HG03439 (cell line): ENCODE data around the gene PCNA.

Experiments used
- ATAC-seq: cut with Tn5 transposase; IDR thresholded peaks from one replicate; pipeline ENCODE4 v1.9.1; 2021; ENCODE audit warnings: mild to moderate bottlenecking, moderate library complexity; ENCODE audit not compliant: unreplicated experiment

The PCNA gene

DNA sequence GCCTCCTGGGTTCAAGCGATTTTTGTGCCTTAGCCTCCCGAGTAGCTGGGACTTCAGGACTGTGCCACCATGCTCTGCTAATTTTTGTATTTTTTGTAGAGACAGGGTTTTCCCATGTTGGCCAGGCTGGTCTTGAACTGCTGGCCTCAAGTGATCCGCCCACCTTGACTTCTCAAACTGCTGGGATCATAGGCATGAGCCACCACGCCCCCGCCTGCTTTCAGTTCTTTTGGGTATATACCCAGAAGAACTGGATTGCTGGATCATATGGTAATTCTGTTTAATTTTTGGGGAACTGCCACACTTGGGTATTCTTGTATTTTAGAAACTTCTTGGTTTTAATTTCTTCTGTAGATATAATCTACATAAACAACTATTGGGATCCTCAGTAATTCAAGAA lies 24.1 kb upstream of the PCNA start:
- ATAC-seq = no peak

DNA sequence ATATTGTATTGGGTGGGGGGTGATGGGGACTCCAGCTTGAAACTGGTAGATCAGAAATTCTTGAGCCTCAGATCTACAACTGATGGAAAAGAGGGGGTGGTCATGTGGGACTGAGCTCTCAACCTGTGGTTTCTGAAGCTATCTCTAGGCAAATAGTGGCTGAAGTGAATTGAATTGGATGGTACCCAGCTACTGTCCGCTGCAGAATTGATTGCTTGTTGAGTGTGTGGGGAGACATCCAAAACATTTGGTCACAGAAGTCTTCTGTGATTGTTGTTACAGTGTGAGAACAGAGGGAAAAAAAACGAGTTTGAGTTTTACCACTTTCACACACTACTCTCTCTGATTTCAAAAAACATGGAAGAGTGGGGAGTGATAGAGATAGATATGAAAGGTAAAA lies 21.9 kb upstream of the PCNA start:
- no peak for ATAC-seq

DNA sequence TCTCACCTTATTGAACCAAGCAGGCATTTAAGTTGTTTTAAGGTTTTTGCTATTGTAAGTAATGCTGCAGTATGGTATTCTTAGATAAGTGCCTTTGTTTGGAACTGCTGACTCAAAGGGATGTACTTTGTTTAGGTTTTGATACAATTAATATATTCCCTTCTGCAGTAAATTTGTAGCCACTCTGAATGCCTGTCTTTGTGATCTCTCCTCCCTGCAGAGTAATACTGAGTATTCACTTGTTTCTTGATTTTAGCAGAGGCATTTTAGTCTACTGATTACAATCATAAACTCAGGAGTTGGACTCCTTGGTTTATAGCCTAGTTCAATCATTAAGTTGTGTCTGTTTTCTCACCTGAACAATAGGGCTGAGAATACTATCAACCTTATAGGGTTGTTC lies 20.4 kb upstream of the PCNA start:
- no peak for ATAC-seq

GRCh38 chr20:5136096-5136495 lies 16.3 kb upstream of the PCNA start:
- no peak for ATAC-seq

DNA sequence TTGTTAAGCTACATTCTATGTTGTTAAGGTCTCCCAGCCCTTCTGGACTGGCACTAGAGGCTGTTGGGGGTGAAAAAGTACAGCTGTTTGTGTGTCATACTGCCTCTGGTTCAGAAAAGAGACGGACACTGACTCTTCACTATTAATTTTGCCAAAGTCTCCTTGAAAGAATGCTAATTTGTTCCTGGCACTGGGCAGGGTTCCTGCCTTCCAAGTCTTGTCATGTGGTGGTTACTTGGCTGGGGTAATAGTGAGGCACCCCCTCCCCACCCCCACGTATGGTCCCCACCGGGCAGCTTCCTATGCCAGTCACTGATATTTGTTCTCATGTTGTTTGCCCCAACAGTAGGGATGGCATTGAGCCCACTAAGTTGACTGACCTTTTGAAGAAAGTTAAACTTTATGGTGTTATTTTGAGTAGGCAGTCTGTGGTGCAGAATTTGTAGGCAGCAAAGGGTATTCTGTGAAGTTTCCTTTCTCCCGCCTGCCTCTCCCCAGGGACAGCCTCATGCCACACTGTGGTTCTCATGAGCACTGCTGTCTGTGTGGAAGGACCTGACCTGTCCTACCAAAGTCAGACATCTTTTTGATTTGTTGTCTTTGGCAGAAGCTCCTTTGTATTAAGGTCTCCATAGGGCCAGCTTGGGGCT lies 15.7 kb upstream of the PCNA start:
- peak; percentile 40 for ATAC-seq

GRCh38 chr20:5133998-5134397 lies 14.2 kb upstream of the PCNA start:
- no peak for ATAC-seq

DNA sequence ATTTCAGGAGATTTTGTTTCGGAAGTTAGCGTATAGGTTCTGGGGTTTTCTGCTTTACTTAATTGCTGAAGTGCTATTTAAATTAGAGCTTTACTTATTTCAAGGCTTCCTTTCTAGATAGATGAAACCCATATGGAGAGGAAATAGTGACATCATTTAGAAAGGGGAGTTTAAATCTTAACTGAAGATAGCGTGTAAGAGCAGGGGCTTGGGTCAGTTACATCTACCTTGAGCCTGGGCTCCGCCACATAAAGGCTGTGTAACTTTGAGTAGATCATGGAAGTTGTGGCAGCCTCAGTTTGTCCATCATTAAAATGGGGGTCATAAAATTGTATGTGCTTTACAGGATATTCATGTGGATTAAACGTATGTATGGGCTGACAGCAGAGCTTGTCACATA lies 11.7 kb upstream of the PCNA start:
- ATAC-seq = no peak

DNA sequence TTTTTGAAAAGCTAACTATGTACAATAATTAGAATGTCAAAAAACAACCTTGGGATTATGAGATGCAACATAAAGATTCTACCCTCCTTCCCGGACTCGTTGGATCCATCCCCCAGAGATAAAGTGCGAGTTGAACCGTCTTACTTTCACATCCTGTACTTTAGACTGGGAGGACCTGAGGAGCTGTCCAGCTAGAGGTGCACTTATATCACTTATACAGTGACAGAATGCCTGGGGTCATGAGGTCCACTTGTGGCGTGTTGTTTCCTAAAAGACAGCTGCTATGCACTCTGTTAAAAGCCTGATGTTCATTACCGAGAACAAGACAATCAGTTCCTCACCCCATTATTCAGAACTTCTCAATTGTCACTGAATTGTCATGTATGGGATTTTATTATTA lies 9.1 kb upstream of the PCNA start:
- ATAC-seq = no peak

- no peak for ATAC-seq
Observed at GRCh38 chr20:5127859-5128424, 8.2 kb upstream of the PCNA start.

DNA sequence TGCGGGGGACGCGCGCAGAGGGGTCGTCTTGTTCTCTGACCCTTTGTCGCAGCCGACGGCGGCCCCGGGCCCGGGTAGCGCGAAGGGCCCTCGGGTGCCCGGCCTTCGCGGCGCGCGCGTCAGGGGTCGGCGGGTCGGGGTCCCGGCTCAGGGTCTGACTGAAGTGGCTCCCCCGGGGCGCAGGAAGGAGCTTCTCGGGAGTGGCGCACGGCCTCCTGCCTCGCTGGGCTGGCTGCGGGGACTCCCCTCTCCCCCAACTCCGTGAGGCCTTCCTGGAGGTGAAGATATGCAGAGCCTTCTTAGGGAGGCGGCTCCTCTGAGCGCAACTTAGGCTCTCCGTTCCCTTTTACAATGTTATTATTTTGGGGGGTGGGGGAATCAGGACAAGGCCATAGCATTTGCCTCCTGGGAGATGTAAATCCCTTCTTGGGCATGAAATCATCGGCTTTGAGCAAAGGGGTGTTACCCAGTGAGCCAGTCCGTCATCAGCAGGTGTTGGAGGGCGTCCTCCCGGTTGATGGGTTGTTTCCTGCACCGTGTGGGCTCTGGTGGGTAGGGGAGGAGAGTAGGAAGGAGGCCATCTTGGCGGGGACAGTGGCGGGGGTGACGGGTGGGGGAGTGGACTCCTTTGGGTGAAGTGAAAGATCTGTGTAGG lies 7.6 kb upstream of the PCNA start:
- peak; percentile 29 for ATAC-seq

DNA sequence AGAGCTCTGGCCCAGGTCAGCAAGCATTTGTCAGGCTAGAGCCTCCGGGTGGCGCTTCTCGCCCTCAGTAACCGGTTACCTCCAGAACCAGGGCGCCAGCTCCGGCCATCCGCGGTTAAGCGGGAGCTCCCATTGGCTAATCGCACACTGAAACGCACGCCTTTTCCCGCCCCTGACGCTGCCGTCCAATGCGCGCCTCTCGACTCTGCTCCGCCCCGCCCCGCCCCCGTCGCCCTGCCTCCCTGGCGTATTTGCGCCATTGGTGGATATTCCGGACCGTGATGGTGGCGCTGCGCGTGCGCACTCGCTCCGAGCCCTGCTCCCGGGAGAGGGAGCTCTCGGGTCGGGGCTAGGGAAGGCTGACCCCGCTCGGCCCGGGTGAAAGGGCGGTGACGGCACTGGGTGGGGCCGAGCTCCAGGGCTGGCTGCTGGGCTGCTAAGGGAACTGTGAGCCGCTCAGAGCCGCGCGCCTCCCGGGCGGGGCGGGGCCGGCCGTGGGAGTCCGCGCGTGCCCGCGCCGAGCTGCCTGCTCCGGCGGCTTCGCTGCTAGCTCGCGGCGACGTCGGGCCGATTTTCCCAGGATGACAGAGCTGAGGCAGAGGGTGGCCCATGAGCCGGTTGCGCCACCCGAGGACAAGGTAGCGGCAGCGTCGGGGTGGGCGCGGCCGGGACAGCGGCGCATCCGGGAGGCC lies 6.9 kb upstream of the PCNA start, which contains the start of gene CDS2:
Gene CDS2 (plus strand): TSS at position 497 of the 692 bp plus-strand sequence. CDS start 85 bp downstream, at position 582.
- peak; percentile 87 for ATAC-seq

DNA sequence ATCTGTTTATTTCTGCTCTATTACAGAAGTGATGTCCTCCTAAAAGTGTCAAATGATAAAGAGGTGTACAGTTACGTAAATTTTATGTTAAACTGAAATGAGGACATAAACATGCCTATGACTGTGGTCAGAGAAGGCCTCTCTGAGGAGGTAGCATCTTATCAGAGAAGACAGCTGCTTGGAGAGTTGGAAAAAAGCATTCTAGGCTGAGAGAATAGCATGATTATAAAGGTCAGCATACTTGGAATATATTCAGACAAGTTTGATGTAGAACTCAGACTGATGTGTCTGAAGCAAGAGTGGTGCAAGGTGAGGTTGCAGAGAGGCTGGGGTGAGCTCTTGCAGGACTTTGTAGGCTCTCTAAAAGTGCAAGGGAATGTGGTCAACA lies 3.1 kb upstream of the PCNA start:
- ATAC-seq = no peak

GRCh38 chr20:5120185-5120476 lies 373 bp upstream of the PCNA start:
- ATAC-seq = no peak

- no peak for ATAC-seq
Observed at GRCh38 chr20:5119143-5119434, 669 bp downstream of the PCNA start.

GRCh38 chr20:5118220-5119142 lies 1.3 kb downstream of the PCNA start:
- ATAC-seq = no peak

GRCh38 chr20:5116875-5117274 lies 2.9 kb downstream of the PCNA start:
- ATAC-seq = no peak

DNA sequence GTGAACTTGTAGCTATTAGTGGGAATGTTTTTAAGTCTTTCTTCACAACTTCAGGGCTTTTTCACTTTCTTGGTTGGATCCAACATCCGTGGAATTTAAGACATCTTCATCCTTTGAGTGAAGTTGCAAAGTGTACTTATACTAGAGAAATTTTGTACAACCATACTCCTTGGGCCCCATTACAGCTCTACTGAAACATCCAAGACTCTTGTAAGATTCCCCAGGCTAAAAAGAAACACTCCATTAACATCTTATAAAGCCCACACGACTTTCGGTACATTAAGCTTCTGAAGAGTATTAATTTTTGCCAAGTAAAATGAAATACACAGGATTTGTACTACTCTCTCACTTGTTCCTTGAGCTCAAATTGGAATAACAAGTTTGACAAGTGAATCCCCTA lies 5.4 kb downstream of the PCNA start:
- ATAC-seq = no peak

GRCh38 chr20:5113615-5113986 lies 6.2 kb downstream of the PCNA start:
- ATAC-seq = no peak

DNA sequence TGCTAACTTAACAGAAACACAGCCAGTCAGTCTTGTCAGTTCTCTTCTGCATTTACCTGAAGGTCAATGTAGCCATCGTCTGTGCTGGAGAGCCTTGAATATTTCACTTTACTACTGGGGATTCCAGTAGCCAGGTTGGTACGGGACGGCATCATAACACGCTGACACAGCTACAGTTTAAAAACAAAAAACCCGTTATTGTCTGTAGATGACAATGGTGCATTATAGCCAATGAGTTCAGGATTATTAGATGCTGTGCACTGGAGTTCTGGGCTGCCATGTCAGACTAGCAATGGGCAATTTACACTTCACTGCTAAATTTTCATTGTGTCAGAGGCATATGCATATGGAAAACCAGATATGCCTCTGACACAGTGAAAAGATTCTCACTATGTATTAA lies 10.5 kb downstream of the PCNA start:
- ATAC-seq = no peak

- no peak for ATAC-seq
Observed at GRCh38 chr20:5104479-5104878, 15.3 kb downstream of the PCNA start.

DNA sequence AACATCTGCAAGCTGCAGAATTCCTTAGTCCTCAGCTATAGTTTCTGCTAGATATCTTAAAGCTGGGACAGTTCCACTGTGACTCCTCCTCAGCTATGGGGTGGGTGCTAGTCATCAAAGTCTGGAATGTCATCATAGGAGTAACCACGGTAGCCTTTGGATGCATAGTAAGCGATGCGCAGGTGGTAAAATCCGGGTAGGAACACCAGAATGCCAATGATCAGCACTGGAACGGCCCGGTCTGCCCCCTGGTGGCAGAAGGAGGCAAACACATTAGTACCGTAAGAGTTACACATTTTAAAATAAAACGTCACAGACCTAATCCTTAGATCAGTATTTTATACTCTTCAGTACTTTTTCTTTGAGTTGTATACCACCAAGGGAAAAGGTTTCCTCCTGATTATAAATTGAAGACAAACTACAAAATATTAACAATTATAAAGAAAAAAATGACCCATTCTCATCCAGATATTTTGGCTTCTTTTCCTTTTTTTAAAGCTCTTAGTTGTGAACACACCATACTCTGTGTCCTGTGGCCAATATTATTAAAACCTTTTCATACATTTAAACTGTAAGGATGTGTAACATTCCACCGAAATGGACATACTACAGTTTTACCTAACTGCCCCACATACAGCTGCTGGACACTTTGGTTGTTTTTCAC lies 18.9 kb downstream of the PCNA start:
- no peak for ATAC-seq
